Body of pancreas (tissue), 4 donors: ENCODE measurements around the gene FYB1. TPM values are rescaled to one million over a fixed set of nuclear protein-coding genes. Genes with fewer than 3 reads are reported as not detected.

Source experiments
- ATAC-seq: fragments of 150-250 bp; one replicate; pipeline ENCODE4 v1.9.1; 2016
- DNase-seq, 4 donors: peaks; one replicate each; pipeline ENCODE4 v3.0.0-alpha.2; 2019
- H3K27ac ChIP-seq, 4 donors: fragments of 200-600 bp; sonication (generic); 1 replicate in 3 of 4; 2 replicates in 1 of 4; pipeline versions ENCODE4 v1.5.1 to v1.6.1; 2016 to 2019; ENCODE audit warnings: mild to moderate bottlenecking in 1 of 4, mixed read lengths in 1 of 4, moderate library complexity in 1 of 4
- H3K27me3 ChIP-seq, 2 donors: fragments of 200-600 bp; sonication (generic); one replicate each; pipeline ENCODE4 v1.6.0; 2016; ENCODE audit warnings: mild to moderate bottlenecking in 1 of 2
- H3K36me3 ChIP-seq, 2 donors: fragments of 200-600 bp; sonication (generic); replicated peaks in 1 of 2; 2 replicates each; pipeline ENCODE4 v1.5.1; 2016; ENCODE audit warnings: low read depth in 2 of 2; ENCODE audit not compliant: insufficient read depth in 1 of 2
- H3K4me1 ChIP-seq: fragments of 200-600 bp; sonication (generic); one replicate; pipeline ENCODE4 v1.6.0; 2016
- H3K4me3 ChIP-seq, 2 donors: fragments of 200-600 bp; sonication (generic); 1 replicate in 1 of 2; 2 replicates in 1 of 2; pipeline ENCODE4 v1.5.1; 2016 to 2019
- H3K9me3 ChIP-seq, 3 donors: fragments of 200-600 bp; sonication (generic); 1 replicate in 2 of 3; 2 replicates in 1 of 3; pipeline ENCODE4 v1.5.1; 2016
- CTCF ChIP-seq, 7 experiments: fragments of 450-650 bp in 4 of 7; fragments of 200-600 bp in 3 of 7; sonication (generic) in 3 of 7; IDR thresholded peaks; one replicate each; pipeline ENCODE4 v1.5.1; 2016 to 2019; ENCODE audit warnings: antibody characterized with exemption in 7 of 7
- POLR2A ChIP-seq, 3 donors: fragments of 450-650 bp; IDR thresholded peaks; one replicate each; pipeline ENCODE4 v1.6.1; 2016; ENCODE audit warnings: antibody characterized with exemption in 3 of 3, mild to moderate bottlenecking in 2 of 3
- WGBS, 2 donors: methylation state at CpG; one replicate each; pipeline ENCODE4 v1.1.5; 2017; 5-methylcytosine and 5-hydroxymethylcytosine counted together
- intact Hi-C: fragments of 100-400 bp; cut with DNase I; formaldehyde crosslinking; loops from one replicate; pipeline ENCODE4 v1.15.1; 2023
- total RNA-seq, 2 donors: library from RNA; depleted of rRNA; stranded (reverse); fragments of >200 nt; gene quantifications; one replicate each; pipeline ENCODE4 v1.1.0, GENCODE V29; 2016

The FYB1 gene
- total RNA-seq, 2 donors from 2014 or later, result 2.9 to 3.0 TPM

GRCh38 chr5:39091940-39092580, 127.3 kb downstream of the FYB1 start:
- Histone ChIP-seq H3K4me3 (no peak overlapping the region), H3K27me3 (no peaks in the 10 kb centered on the region), H3K9me3 (no peaks in the 10 kb centered on the region), H3K4me1 (no peaks in the 10 kb centered on the region), H3K36me3 (no peaks in the 10 kb centered on the region), H3K27ac (no peak overlapping the region)
- intact Hi-C loops, result no loop called here
- TF ChIP-seq POLR2A (IDR thresholded peaks at IDR 0.05) (no peak), CTCF (IDR thresholded peaks at IDR 0.05) (no peak)
- 65 to 81% methylated on average over 7 of the region's 7 CpGs for WGBS, 2 donors
- ATAC-seq, result no peak
- DNase-seq, result no peak

- H3K4me1 ChIP-seq, result peaks cover 4% of the 10 kb centered on the region
- DNase-seq (no peak), ATAC-seq (no peak)
- TF ChIP-seq POLR2A (IDR thresholded peaks at IDR 0.05) (no peak), CTCF (IDR thresholded peaks at IDR 0.05) (no peak)
- intact Hi-C loops, result no loop called here
- no peaks in the 10 kb centered on the region for H3K36me3 ChIP-seq
- no peak overlapping the region for H3K4me3 ChIP-seq
- no peaks in the 10 kb centered on the region for H3K9me3 ChIP-seq
- no peak overlapping the region for H3K27ac ChIP-seq
- WGBS, 2 donors, result 77 to 83% methylated on average over 1 of the region's 1 CpG
- no peaks in the 10 kb centered on the region for H3K27me3 ChIP-seq
Observed at GRCh38 chr5:39083968-39084367, 135.4 kb downstream of the FYB1 start.

GRCh38 chr5:39082995-39083394, 136.4 kb downstream of the FYB1 start:
- intact Hi-C loops, result no loop called here
- no peak for TF ChIP-seq CTCF (IDR thresholded peaks at IDR 0.05)
- TF ChIP-seq POLR2A (IDR thresholded peaks at IDR 0.05), result no peak
- no peaks in the 10 kb centered on the region for H3K27me3 ChIP-seq

GRCh38 chr5:39080597-39081204, 138.7 kb downstream of the FYB1 start:
- peak; percentile 70 to 88 (median 84) for TF ChIP-seq CTCF (IDR thresholded peaks at IDR 0.05)
- no peak for TF ChIP-seq POLR2A (IDR thresholded peaks at IDR 0.05)
- no peaks in the 10 kb centered on the region for H3K9me3 ChIP-seq
- H3K4me3 ChIP-seq, result no peak overlapping the region
- no peak overlapping the region for H3K27ac ChIP-seq
- H3K27me3 ChIP-seq, result no peaks in the 10 kb centered on the region
- DNase-seq (peak; percentile 54 to 69 (median 60)), ATAC-seq (peak; percentile 86)
- intact Hi-C loops, result no loop called here
- peaks cover 4% of the 10 kb centered on the region for H3K4me1 ChIP-seq
- WGBS, 2 donors, result 1 to 4% methylated on average over 3 of the region's 3 CpGs
- H3K36me3 ChIP-seq, result no peaks in the 10 kb centered on the region

More at GRCh38 chr5:39082995-39083394, 136.4 kb downstream of the FYB1 start:
- DNase-seq, result no peak
- no peak for ATAC-seq
- Histone ChIP-seq H3K36me3 (no peaks in the 10 kb centered on the region), H3K9me3 (no peaks in the 10 kb centered on the region), H3K4me1 (peaks cover 4% of the 10 kb centered on the region), H3K27ac (no peak overlapping the region), H3K4me3 (no peak overlapping the region)
- WGBS, 2 donors, result 75 to 77% methylated on average over 3 of the region's 3 CpGs

- TF ChIP-seq CTCF (IDR thresholded peaks at IDR 0.05) (no peak), POLR2A (IDR thresholded peaks at IDR 0.05) (no peak)
- intact Hi-C loops, result no loop called here
Observed at GRCh38 chr5:39080168-39080567, 139.2 kb downstream of the FYB1 start.

More at GRCh38 chr5:39080168-39080567, 139.2 kb downstream of the FYB1 start:
- no peak for DNase-seq
- Histone ChIP-seq H3K27me3 (no peaks in the 10 kb centered on the region), H3K9me3 (no peaks in the 10 kb centered on the region), H3K27ac (no peak overlapping the region), H3K36me3 (no peaks in the 10 kb centered on the region), H3K4me1 (peaks cover 4% of the 10 kb centered on the region), H3K4me3 (no peak overlapping the region)
- WGBS, 2 donors, result 58 to 59% methylated on average over 2 of the region's 2 CpGs
- ATAC-seq, result no peak
